Islet of Langerhans (tissue), 1 donor: ENCODE measurements around the gene ETV3.

Source experiments
- FAIRE-seq: peaks from one replicate; lab custom pipeline; 2011; peaks lifted over from hg19 to GRCh38; lab: Jason Lieb, UNC

ETV3 gene

GRCh38 chr1:157137408-157138219 is 581 bp downstream of the ETV3 start:
- FAIRE-seq, result no peak

GRCh38 chr1:157137046-157137407 is 1.2 kb downstream of the ETV3 start:
- FAIRE-seq, result no peak

- FAIRE-seq, result no peak
Measured at GRCh38 chr1:157136133-157136532, 2.1 kb downstream of the ETV3 start.

GRCh38 chr1:157135646-157136045 is 2.5 kb downstream of the ETV3 start:
- FAIRE-seq, result no peak

- no peak for FAIRE-seq
Measured at GRCh38 chr1:157135070-157135469, 3.1 kb downstream of the ETV3 start.

GRCh38 chr1:157134442-157134841 is 3.8 kb downstream of the ETV3 start:
- FAIRE-seq, result no peak

- no peak for FAIRE-seq
Measured at GRCh38 chr1:157133426-157133825, 4.8 kb downstream of the ETV3 start.

GRCh38 chr1:157132616-157133167 is 5.5 kb downstream of the ETV3 start:
- FAIRE-seq, result no peak

GRCh38 chr1:157132111-157132510 is 6.1 kb downstream of the ETV3 start:
- no peak for FAIRE-seq

GRCh38 chr1:157131281-157131680 is 6.9 kb downstream of the ETV3 start:
- FAIRE-seq, result no peak

GRCh38 chr1:157124855-157125254 is 13.3 kb downstream of the ETV3 start:
- no peak for FAIRE-seq

- FAIRE-seq, result no peak
Measured at GRCh38 chr1:157119448-157119847, 18.7 kb downstream of the ETV3 start.

- FAIRE-seq, result no peak
Measured at GRCh38 chr1:157119008-157119407, 19.2 kb downstream of the ETV3 start.

- no peak for FAIRE-seq
Measured at GRCh38 chr1:157117527-157118057, 20.6 kb downstream of the ETV3 start.

- no peak for FAIRE-seq
Measured at GRCh38 chr1:157116737-157117103, 21.5 kb downstream of the ETV3 start.

- no peak for FAIRE-seq
Measured at GRCh38 chr1:157115851-157116736, 22.1 kb downstream of the ETV3 start.

- FAIRE-seq, result no peak
Measured at GRCh38 chr1:157115429-157115838, 22.8 kb downstream of the ETV3 start.

- no peak for FAIRE-seq
Measured at GRCh38 chr1:157114183-157115121, 23.7 kb downstream of the ETV3 start.

GRCh38 chr1:157113631-157114030 is 24.6 kb downstream of the ETV3 start:
- no peak for FAIRE-seq

GRCh38 chr1:157113106-157113505 is 25.1 kb downstream of the ETV3 start:
- no peak for FAIRE-seq

- FAIRE-seq, result no peak
Measured at GRCh38 chr1:157112186-157112867, 25.9 kb downstream of the ETV3 start.
